ENCODE measurements around the gene CMC4. TPM values are rescaled to one million over a fixed set of nuclear protein-coding genes. Genes with fewer than 3 reads are reported as not detected.

CMC4 gene
- total and polyA plus RNA-seq, 4 donors = 5.5 to 18.6 (median 12.3) TPM

- Histone ChIP-seq H3K4me1 (ENCODE audit: control insufficient read depth, insufficient read depth, low read length) (no peaks in the 10 kb centered on the region), H3K4me3 (ENCODE audit: low read depth, low read length) (no peak overlapping the region), H3K27ac (ENCODE audit: low read depth, low read length) (no peak overlapping the region), H3K36me3 (ENCODE audit: control insufficient read depth, insufficient read depth, low read length) (no peaks in the 10 kb centered on the region), H3K27me3 (ENCODE audit: control insufficient read depth, insufficient read depth, low read length) (no peaks in the 10 kb centered on the region), H3K9me3 (ENCODE audit: control insufficient read depth, insufficient read depth, low read length) (no peaks in the 10 kb centered on the region)
- 83% methylated on average over 1 of the region's 5 CpGs for WGBS (ENCODE audit: insufficient coverage)
- no peak for DNase-seq (ENCODE audit: low read depth in 4 of 6, low spot score in 6 of 6)
These were observed 39.3 kb downstream of the CMC4 start for GRCh38 chrX:155031657-155032056.

GRCh38 chrX:155028877-155029291 lies 42.1 kb downstream of the CMC4 start:
- H3K4me3 ChIP-seq (ENCODE audit: low read depth, low read length) = no peak overlapping the region
- WGBS (ENCODE audit: insufficient coverage) = no CpG with 5 or more reads among the region's 2 CpGs
- H3K27me3 ChIP-seq (ENCODE audit: control insufficient read depth, insufficient read depth, low read length) = no peaks in the 10 kb centered on the region
- H3K4me1 ChIP-seq (ENCODE audit: control insufficient read depth, insufficient read depth, low read length) = no peaks in the 10 kb centered on the region
- H3K9me3 ChIP-seq (ENCODE audit: control insufficient read depth, insufficient read depth, low read length) = no peaks in the 10 kb centered on the region
- peak in 1 of 6 donors; percentile 1 for DNase-seq (ENCODE audit: low read depth in 4 of 6, low spot score in 6 of 6)
- no peak overlapping the region for H3K27ac ChIP-seq (ENCODE audit: low read depth, low read length)
- no peaks in the 10 kb centered on the region for H3K36me3 ChIP-seq (ENCODE audit: control insufficient read depth, insufficient read depth, low read length)

GRCh38 chrX:155028129-155028528 lies 42.8 kb downstream of the CMC4 start:
- no CpG with 5 or more reads among the region's 3 CpGs for WGBS (ENCODE audit: insufficient coverage)
- Histone ChIP-seq H3K27ac (ENCODE audit: low read depth, low read length) (no peak overlapping the region), H3K36me3 (ENCODE audit: control insufficient read depth, insufficient read depth, low read length) (no peaks in the 10 kb centered on the region), H3K27me3 (ENCODE audit: control insufficient read depth, insufficient read depth, low read length) (no peaks in the 10 kb centered on the region), H3K4me1 (ENCODE audit: control insufficient read depth, insufficient read depth, low read length) (no peaks in the 10 kb centered on the region), H3K4me3 (ENCODE audit: low read depth, low read length) (peak overlapping the region; percentile 59), H3K9me3 (ENCODE audit: control insufficient read depth, insufficient read depth, low read length) (no peaks in the 10 kb centered on the region)
- no peak for DNase-seq (ENCODE audit: low read depth in 4 of 6, low spot score in 6 of 6)

GRCh38 chrX:155027509-155028066 lies 43.3 kb downstream of the CMC4 start:
- Histone ChIP-seq H3K27ac (ENCODE audit: low read depth, low read length) (peak overlapping the region; percentile 87), H3K36me3 (ENCODE audit: control insufficient read depth, insufficient read depth, low read length) (no peaks in the 10 kb centered on the region), H3K9me3 (ENCODE audit: control insufficient read depth, insufficient read depth, low read length) (no peaks in the 10 kb centered on the region), H3K4me3 (ENCODE audit: low read depth, low read length) (peak overlapping the region; percentile 59), H3K4me1 (ENCODE audit: control insufficient read depth, insufficient read depth, low read length) (no peaks in the 10 kb centered on the region), H3K27me3 (ENCODE audit: control insufficient read depth, insufficient read depth, low read length) (no peaks in the 10 kb centered on the region)
- peak in 3 of 6 donors; percentile 10 to 67 (median 57) for DNase-seq (ENCODE audit: low read depth in 4 of 6, low spot score in 6 of 6)
- 42% methylated on average over 6 of the region's 14 CpGs for WGBS (ENCODE audit: insufficient coverage)

- H3K27ac ChIP-seq (ENCODE audit: low read depth, low read length) = peak within 1 kb of the TSS; percentile 87
- no peaks in the 10 kb centered on the region for H3K27me3 ChIP-seq (ENCODE audit: control insufficient read depth, insufficient read depth, low read length)
- no peaks in the 10 kb centered on the region for H3K4me1 ChIP-seq (ENCODE audit: control insufficient read depth, insufficient read depth, low read length)
- no peaks in the 10 kb centered on the region for H3K36me3 ChIP-seq (ENCODE audit: control insufficient read depth, insufficient read depth, low read length)
- peak within 1 kb of the TSS; percentile 59 for H3K4me3 ChIP-seq (ENCODE audit: low read depth, low read length)
- H3K9me3 ChIP-seq (ENCODE audit: control insufficient read depth, insufficient read depth, low read length) = no peaks in the 10 kb centered on the region
- 21% methylated on average over 82 of the region's 82 CpGs for WGBS (ENCODE audit: insufficient coverage)
- DNase-seq (ENCODE audit: low read depth in 4 of 6, low spot score in 6 of 6) = peak; percentile 57 to 97 (median 79)
These were observed 44.0 kb downstream of the CMC4 start, which contains the start of gene FUNDC2 for GRCh38 chrX:155026727-155027508. Gene FUNDC2, plus strand, starts transcription at chrX:155026844. Its CDS starts 95 bp downstream, at chrX:155026939.

GRCh38 chrX:155026420-155026726 lies 44.6 kb downstream of the CMC4 start:
- Histone ChIP-seq H3K27ac (ENCODE audit: low read depth, low read length) (peak overlapping the region; percentile 87), H3K27me3 (ENCODE audit: control insufficient read depth, insufficient read depth, low read length) (no peaks in the 10 kb centered on the region), H3K36me3 (ENCODE audit: control insufficient read depth, insufficient read depth, low read length) (no peaks in the 10 kb centered on the region), H3K4me1 (ENCODE audit: control insufficient read depth, insufficient read depth, low read length) (no peaks in the 10 kb centered on the region), H3K9me3 (ENCODE audit: control insufficient read depth, insufficient read depth, low read length) (no peaks in the 10 kb centered on the region), H3K4me3 (ENCODE audit: low read depth, low read length) (peak overlapping the region; percentile 59)
- no peak for DNase-seq (ENCODE audit: low read depth in 4 of 6, low spot score in 6 of 6)
- 54% methylated on average over 13 of the region's 16 CpGs for WGBS (ENCODE audit: insufficient coverage)

- no peaks in the 10 kb centered on the region for H3K27me3 ChIP-seq (ENCODE audit: control insufficient read depth, insufficient read depth, low read length)
- no peaks in the 10 kb centered on the region for H3K9me3 ChIP-seq (ENCODE audit: control insufficient read depth, insufficient read depth, low read length)
- no peak for DNase-seq (ENCODE audit: low read depth in 4 of 6, low spot score in 6 of 6)
- WGBS (ENCODE audit: insufficient coverage) = 91% methylated on average over 4 of the region's 6 CpGs
- no peaks in the 10 kb centered on the region for H3K4me1 ChIP-seq (ENCODE audit: control insufficient read depth, insufficient read depth, low read length)
- H3K27ac ChIP-seq (ENCODE audit: low read depth, low read length) = no peak overlapping the region
- no peak overlapping the region for H3K4me3 ChIP-seq (ENCODE audit: low read depth, low read length)
- no peaks in the 10 kb centered on the region for H3K36me3 ChIP-seq (ENCODE audit: control insufficient read depth, insufficient read depth, low read length)
These were observed 46.8 kb downstream of the CMC4 start for GRCh38 chrX:155023907-155024833.

GRCh38 chrX:155022585-155022984 lies 48.4 kb downstream of the CMC4 start, which contains the start of gene F8:
Gene F8, minus strand, starts transcription at chrX:155022723. Its CDS starts 171 bp downstream, at chrX:155022552.
- no peak for DNase-seq (ENCODE audit: low read depth in 4 of 6, low spot score in 6 of 6)
- H3K27me3 ChIP-seq (ENCODE audit: control insufficient read depth, insufficient read depth, low read length) = no peaks in the 10 kb centered on the region
- WGBS (ENCODE audit: insufficient coverage) = no CpG with 5 or more reads among the region's 1 CpG
- no peaks in the 10 kb centered on the region for H3K36me3 ChIP-seq (ENCODE audit: control insufficient read depth, insufficient read depth, low read length)
- H3K4me1 ChIP-seq (ENCODE audit: control insufficient read depth, insufficient read depth, low read length) = no peaks in the 10 kb centered on the region
- no peaks in the 10 kb centered on the region for H3K9me3 ChIP-seq (ENCODE audit: control insufficient read depth, insufficient read depth, low read length)
- H3K4me3 ChIP-seq (ENCODE audit: low read depth, low read length) = no peak within 1 kb of the TSS
- H3K27ac ChIP-seq (ENCODE audit: low read depth, low read length) = no peak within 1 kb of the TSS

- no CpG with 5 or more reads among the region's 3 CpGs for WGBS (ENCODE audit: insufficient coverage)
- no peaks in the 10 kb centered on the region for H3K36me3 ChIP-seq (ENCODE audit: control insufficient read depth, insufficient read depth, low read length)
- H3K27me3 ChIP-seq (ENCODE audit: control insufficient read depth, insufficient read depth, low read length) = no peaks in the 10 kb centered on the region
- no peak for DNase-seq (ENCODE audit: low read depth in 4 of 6, low spot score in 6 of 6)
- no peaks in the 10 kb centered on the region for H3K9me3 ChIP-seq (ENCODE audit: control insufficient read depth, insufficient read depth, low read length)
- H3K27ac ChIP-seq (ENCODE audit: low read depth, low read length) = no peak overlapping the region
- no peaks in the 10 kb centered on the region for H3K4me1 ChIP-seq (ENCODE audit: control insufficient read depth, insufficient read depth, low read length)
- no peak overlapping the region for H3K4me3 ChIP-seq (ENCODE audit: low read depth, low read length)
These were observed 50.3 kb downstream of the CMC4 start for GRCh38 chrX:155020591-155020990.
